Activated T-cell treated with anti-CD3 and anti-CD28 coated beads for 24 hours (primary cell): ENCODE results near the gene INPP5A.
"Not testable (repeated sequence)": the region's sequence is repeated elsewhere in the genome, so short reads cannot be mapped to it uniquely, and the experiment has no call there.

Experiments
- DNase-seq: peaks from one replicate; pipeline ENCODE4 v3.0.0-alpha.2; 2020; ENCODE audit warnings: low read depth

INPP5A gene

GRCh38 chr10:132678436-132679216 lies 141.0 kb downstream of the INPP5A start:
- DNase-seq: no peak

GRCh38 chr10:132679217-132679595 lies 141.6 kb downstream of the INPP5A start:
- no peak for DNase-seq

GRCh38 chr10:132679640-132680039 lies 142.1 kb downstream of the INPP5A start:
- no peak for DNase-seq

- DNase-seq: not testable (repeated sequence)
Observed at GRCh38 chr10:132680741-132681140, 143.2 kb downstream of the INPP5A start.

GRCh38 chr10:132681858-132682755 lies 144.5 kb downstream of the INPP5A start:
- no peak for DNase-seq

- DNase-seq: peak; percentile 11
Observed at GRCh38 chr10:132684164-132684891, 146.7 kb downstream of the INPP5A start.

- DNase-seq: peak; percentile 15
Observed at GRCh38 chr10:132685101-132685891, 147.7 kb downstream of the INPP5A start.

GRCh38 chr10:132685921-132686680 lies 148.5 kb downstream of the INPP5A start:
- no peak for DNase-seq

- no peak for DNase-seq
Observed at GRCh38 chr10:132687181-132687892, 149.8 kb downstream of the INPP5A start.

- DNase-seq: no peak
Observed at GRCh38 chr10:132687893-132688579, 150.4 kb downstream of the INPP5A start.

- no peak for DNase-seq
Observed at GRCh38 chr10:132688580-132689420, 151.2 kb downstream of the INPP5A start.

- DNase-seq: no peak
Observed at GRCh38 chr10:132689721-132690360, 152.3 kb downstream of the INPP5A start.

GRCh38 chr10:132690401-132690800 lies 152.8 kb downstream of the INPP5A start:
- no peak for DNase-seq

GRCh38 chr10:132690821-132691610 lies 153.4 kb downstream of the INPP5A start:
- no peak for DNase-seq

GRCh38 chr10:132691711-132692153 lies 154.1 kb downstream of the INPP5A start:
- DNase-seq: no peak

GRCh38 chr10:132692311-132692710 lies 154.7 kb downstream of the INPP5A start:
- DNase-seq: no peak

- no peak for DNase-seq
Observed at GRCh38 chr10:132693676-132694075, 156.1 kb downstream of the INPP5A start.
